MM.1S (cell line): ENCODE data around the gene INPP5J.

ENCODE experiments used
- CTCF ChIP-seq: fragments of 300-600 bp; sonication (generic); IDR thresholded peaks from 2 replicates; pipeline ENCODE4 v1.5.1; 2016; ENCODE audit warnings: antibody characterized with exemption, low read length, mixed read lengths
- EZH2 ChIP-seq: fragments of 300-600 bp; sonication (generic); optimal IDR thresholded peaks from 2 replicates; pipeline ENCODE3; 2017; ENCODE audit warnings: low read depth, mild to moderate bottlenecking, antibody characterized with exemption, low read length, mixed read lengths
- EZH2phosphoT487 ChIP-seq: fragments of 300-600 bp; sonication (generic); IDR thresholded peaks from 2 replicates; pipeline ENCODE4 v1.6.1; 2018; ENCODE audit warnings: antibody characterized with exemption, low read length

- TF ChIP-seq CTCF (no peak), EZH2phosphoT487 (no peak), EZH2 (no peak)
These were observed 34.4 kb upstream of the INPP5J start for GRCh38 chr22:31088233-31088986.
